ENCODE measurements around the gene RNU11.
"Not testable (repeated sequence)": the region's sequence is repeated elsewhere in the genome, so short reads cannot be mapped to it uniquely, and the experiment has no call there.

RNU11 gene

DNA sequence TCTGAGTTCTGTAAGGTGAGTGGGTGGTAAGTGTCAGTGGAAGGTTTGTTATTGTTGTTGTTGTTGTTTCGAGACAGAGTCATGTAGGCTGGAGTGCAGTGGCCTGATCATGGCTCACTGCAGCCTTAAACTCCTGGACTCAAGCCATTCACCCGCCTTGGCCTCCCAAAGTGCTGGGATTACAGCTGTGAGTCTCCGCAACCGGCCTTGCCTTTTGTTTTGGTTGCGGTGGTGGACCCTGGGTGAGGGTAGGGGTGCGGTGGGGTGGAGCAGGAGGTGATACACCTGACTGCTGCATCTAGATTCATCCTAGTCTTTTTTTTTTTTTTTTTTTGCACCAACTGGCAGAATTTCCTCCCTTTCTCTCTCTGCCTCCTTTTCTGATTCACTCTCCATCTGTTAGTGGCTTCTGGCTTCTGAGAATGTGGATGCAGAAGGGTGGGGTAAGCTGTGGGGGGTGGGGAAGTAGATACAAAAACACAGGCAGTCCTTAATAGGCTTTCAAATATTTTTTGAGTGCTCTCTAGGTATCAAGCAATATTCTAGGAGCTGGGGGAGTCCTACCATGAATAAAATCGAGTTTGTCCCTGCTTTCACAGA lies 15.6 kb downstream of the RNU11 start:
- no peak for DNase-seq (ENCODE audit: low read depth)

DNA sequence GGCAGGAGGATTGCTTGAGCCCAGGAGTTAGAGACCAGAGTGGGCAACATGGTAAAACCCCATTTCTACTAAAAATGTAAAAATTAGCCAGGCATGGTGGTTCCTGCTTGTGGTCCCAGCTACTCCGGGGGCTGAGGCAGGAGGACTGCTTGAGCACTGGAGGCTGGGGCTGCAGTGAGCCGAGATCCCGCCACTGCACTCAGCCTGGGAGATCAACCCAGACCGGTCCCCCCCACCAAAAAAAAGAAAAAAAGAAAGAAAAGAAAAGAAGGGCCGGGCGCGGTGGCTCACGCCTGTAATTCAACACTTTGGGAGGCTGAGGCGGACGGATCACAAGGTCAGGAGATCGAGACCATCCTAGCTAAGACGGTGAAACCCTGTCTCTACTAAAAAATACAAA lies 18.4 kb downstream of the RNU11 start:
- DNase-seq (ENCODE audit: low read depth), result no peak

DNA sequence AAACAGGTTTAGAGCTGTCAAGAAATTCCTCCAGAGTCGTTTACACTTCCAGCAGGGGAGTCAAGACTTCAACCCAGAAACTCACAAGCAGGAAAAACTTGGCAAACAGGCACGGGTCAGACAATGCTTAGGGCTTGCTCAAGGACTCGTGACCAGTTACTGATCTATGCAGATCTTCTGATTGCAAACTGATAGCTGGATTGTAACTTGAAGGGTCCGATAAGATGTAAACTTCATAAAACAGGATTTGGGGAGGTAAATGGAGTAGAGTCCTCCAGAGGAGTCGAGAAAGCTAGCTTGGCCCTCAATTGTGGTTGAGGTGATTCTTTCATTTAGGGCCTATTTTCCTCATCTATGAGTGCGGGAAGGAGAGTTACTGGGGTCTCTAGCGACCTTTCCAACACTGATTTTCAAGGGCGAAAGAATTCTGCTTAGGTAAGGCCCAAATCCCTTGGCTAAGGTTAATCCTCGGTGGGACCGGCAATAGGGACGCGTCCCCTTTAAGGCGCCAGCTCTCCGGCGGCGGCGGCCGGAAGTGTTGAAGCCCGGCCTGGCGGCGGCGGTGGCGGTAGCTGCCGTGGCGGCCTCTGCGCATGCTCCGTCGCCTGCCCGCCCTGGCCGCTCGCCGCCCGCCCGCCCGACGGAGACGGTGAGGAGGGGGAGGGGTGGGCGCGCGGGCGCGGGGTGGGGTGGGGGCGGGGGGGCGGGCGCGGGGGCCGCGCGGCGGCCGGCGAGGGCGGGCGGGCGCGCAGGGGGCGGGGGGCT lies 20.0 kb downstream of the RNU11 start, which contains the start of gene GMEB1:
TSS of gene GMEB1 (plus strand) at position 594 of the 765 bp plus-strand sequence. CDS start 14,829 bp downstream, outside the sequence.
- peak; percentile 54 for DNase-seq (ENCODE audit: low read depth)

DNA sequence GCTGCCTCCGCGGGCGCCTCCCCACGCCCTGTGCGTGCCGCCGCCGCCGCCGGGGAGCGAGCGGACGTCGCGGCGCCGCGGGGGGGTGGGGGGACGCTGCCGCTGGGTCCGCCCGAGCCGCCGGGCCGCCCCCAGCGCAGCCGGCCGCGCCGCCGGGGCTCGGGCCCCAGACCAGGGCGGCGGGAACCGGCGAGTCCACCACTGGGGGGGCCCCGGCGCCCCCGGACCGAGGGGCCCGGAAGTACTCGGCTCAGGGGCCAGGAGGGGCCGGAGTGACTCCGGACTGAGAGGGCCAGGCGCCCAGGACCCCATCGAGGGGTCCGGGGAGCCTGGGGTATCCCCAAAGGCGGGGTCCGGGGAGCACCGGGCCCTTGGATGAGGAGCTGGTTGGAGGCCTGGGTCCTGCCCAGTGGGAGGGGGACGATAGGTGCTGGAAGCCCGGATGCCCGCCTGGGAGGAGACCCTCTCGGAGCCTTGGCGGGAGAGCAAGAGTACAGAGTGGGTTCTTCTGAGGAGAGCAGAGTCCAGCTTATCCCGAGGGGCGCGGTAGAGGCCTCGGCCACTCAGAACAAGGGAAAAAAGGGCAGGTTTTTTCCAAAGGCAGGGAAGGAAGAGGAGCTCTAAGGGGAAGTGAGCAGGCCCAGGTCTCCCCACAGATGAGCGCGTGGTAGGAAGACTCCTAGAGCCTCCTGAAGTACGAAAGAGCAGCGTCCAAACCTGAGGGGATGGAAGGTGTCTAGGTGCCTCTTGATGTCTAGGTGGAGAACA lies 20.7 kb downstream of the RNU11 start:
- DNase-seq (ENCODE audit: low read depth), result peak; percentile 32

DNA sequence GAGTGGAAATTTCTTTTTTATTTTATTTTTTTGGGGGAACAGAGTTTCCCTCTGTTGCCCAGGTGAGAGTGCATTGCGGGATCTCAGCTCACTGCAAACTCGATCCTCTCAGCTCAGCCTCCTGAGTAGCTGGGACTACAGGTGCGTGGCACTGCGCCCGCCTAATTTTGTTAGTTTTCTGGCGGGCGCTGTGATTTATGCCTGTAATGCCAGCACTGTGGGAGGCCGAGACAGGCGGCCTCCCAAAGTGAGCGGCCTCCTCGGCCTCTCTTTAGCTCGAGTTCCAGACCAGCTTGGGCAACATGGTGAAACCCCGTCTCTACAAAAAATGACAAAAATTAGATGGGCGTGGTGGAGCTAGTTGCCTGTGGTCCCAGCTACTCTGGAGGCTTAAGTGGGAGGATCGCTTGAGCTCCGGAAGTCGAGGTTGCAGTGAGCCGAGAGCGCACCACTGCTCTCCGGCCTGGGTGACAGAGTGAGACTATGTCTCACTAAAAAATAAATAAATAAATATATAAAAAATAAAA lies 22.9 kb downstream of the RNU11 start:
- DNase-seq (ENCODE audit: low read depth), result no peak

DNA sequence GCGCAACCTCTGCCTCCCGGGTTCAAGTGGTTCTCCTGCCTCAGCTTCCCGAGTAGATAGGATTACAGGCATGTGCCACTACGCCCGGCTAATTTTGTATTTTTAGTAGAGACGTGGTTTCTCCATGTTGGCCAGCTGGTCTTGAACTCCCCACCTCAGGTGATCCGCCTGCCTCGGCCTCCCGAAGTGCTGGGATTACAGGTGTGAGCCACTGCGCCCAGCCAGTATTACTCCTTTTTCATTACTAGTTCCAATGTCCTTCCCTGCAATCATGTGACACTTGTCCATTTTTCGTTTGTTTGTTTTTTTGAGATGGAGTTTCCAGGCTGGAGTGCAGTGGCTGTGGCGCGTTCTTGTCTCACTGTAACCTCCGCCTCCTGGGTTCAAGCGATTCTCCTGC lies 24.6 kb downstream of the RNU11 start:
- not testable (repeated sequence) for DNase-seq (ENCODE audit: low read depth)

DNA sequence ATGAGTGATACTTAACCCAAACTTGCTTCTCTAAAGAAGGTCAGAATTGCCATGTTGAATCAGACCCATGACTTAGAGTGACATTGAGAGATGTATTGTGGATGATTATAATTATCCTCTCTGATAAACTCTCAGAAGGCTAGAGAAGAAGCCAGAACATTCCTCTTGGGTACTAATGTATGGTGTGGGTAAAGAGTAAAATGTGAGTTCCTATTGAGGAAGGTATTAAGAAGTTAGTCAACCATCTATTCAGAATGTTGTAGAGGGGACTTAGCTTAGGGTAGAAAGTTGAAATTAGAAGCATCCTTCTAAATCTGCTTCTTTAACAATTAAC lies 27.5 kb downstream of the RNU11 start:
- no peak for DNase-seq (ENCODE audit: low read depth)

DNA sequence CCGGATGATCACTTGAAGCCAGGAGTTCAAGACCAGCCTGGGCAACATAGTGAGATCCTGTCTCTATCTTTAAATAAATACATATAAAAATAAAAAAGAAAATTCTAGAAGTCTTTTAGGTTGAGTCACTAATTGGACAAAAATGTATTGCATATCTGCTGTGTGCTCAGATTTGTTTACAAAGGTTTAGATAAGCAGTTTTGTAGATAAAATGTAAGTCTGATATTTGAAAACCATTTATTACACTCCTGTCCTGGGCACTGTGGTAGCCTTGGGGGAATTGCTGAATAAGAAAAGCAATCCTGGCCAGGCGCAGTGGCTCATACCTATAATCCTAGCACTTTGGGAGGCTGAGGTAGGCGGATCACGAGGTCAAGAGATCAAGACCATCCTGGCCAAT lies 31.8 kb downstream of the RNU11 start:
- DNase-seq (ENCODE audit: low read depth), result no peak

DNA sequence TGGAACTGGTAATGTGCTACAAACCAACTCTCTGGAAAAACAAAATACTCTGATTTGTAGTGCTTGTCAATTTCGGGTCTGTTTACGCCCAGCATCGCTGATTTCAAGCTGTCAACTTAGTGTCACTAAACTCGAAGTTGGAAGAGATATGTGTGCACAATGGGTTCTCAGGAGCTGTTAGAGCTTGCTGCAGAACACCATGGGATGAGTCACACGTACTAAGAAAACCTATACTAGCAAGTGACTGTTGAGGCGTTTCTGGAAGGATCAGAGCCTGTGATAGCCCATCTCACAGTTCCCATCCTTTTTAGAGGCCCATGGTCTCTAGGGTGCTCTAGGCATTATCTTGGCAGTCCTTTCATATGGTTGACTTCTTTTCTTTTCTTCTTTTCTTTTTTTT lies 34.4 kb downstream of the RNU11 start:
- no peak for DNase-seq (ENCODE audit: low read depth)

DNA sequence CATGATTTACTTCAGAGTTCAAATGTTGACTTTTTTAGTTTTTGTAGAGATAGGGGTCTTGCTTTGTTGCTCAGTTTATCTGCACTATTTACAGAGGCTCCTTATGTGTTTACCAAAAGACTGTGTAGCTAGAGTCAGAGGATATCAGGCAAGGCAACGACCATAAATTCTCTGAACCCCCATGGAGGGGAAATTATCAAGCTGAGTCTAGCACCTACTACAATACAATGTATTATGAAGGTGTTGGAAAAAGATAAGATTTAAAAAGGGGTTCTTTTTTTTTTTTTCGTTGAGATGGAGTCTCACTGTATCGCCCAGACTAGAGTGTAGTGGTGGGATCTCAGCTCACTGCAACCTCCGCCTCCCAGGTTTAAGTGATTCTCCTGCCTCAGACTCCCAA lies 36.5 kb downstream of the RNU11 start:
- no peak for DNase-seq (ENCODE audit: low read depth)

DNA sequence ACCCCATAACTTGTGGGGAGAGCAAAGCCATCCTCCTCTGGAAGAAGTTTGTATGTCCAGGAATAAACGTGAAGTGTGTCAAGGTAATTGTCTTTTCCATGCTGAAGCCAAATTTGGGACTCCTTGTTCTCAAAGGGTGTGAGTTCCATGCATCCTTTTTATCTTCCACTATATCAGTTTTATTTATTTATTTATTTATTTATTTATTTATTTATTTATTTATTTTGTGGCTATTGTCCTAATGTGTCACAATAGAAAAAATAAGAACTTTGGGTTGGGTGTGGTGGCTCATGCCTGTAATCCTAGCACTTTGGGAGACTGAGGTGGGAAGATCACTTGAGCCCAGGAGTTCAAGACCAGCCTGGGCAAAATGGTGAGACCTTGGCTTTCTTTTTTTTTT lies 43.2 kb downstream of the RNU11 start:
- not testable (repeated sequence) for DNase-seq (ENCODE audit: low read depth)
